HG02884 (cell line): Measurements from ENCODE around the gene CDK14.
A peak's percentile ranks its signal among the peaks of the same experiment; 100 is the strongest.

Experiments used
- ATAC-seq: cut with Tn5 transposase; IDR thresholded peaks from one replicate; pipeline ENCODE4 v1.9.1; 2021; ENCODE audit warnings: mild to moderate bottlenecking, moderate library complexity; ENCODE audit not compliant: unreplicated experiment

The CDK14 gene

DNA sequence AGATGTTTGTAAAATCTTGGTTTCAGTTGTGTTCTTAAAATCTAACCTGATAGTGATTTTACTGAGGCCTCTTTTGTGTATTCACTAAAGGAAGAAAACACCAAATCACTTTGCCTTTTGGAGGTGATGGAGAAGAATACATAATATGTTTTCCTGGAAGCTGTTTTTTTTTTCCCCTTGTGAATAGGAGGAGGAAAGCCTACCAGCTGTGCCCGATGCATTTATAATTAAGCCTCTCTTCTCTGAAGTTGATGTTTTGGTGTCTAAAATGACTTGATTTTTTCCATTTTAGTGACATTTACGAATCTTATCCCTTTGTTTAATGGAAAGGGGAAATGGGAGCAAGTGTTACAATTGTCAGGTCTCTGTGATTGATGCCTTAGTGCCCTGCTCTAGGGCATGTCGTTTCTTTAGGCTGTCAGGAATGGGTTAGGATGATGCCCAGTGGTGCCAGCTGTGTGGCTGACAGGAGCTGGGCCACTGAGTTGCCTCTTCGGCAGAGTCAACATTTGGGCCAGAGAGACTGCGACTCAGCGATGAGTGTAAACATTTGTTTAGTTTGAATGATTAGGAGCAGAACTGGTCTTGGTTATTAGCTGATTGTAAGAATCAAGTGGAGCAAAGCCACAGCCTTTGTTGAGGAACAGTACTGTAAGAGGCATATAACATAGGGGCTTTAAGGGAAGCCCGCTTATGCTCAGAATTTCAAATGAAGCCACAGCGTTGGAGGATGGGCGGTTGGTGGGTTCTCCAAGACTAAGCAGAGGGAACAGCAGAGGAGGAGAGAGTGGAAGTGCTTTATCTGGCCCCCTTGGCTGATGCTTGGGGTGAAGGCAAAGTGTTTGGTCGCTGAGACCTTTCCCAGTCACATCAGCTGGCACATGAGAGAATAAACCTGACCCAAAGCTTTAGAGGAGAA is 81.6 kb downstream of the CDK14 start:
- no peak for ATAC-seq

DNA sequence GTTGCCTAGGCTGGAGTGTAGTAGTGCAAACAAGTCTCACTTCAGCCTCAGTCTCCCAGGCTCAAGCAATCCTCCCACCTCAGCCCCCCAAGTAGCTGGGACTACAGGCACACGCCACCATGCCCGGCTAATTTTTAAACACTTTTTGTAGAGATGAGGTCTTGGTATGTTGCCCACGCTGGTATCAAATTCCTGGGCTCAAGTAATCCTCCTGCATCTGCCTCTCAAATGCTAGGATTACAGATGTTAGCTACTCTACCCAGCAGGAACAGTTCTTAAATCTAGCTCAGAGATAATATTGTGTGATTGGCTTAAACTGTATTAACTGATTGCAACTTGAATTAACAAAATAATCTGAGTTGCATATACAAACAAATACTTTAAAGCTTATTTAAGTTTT is 82.9 kb downstream of the CDK14 start:
- ATAC-seq, result no peak

DNA sequence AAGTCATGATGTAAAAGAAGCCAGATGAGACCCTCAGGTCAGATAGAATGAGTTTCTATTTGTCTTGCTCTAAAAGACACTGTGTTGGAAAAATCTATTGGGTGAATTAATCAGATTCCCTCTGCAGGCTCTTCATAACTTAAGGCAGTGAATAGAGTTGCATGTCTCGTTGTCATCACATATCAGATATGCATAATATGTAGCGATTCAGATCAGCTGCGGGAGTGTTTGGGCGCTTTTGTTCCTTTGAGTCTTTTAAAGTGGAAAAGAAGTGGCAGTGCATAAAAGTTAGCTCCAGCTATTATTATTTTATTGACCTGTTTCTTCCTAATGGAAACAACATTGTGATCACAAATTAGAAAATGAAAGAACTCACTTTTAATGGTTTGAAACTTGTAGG is 84.4 kb downstream of the CDK14 start:
- ATAC-seq, result no peak

DNA sequence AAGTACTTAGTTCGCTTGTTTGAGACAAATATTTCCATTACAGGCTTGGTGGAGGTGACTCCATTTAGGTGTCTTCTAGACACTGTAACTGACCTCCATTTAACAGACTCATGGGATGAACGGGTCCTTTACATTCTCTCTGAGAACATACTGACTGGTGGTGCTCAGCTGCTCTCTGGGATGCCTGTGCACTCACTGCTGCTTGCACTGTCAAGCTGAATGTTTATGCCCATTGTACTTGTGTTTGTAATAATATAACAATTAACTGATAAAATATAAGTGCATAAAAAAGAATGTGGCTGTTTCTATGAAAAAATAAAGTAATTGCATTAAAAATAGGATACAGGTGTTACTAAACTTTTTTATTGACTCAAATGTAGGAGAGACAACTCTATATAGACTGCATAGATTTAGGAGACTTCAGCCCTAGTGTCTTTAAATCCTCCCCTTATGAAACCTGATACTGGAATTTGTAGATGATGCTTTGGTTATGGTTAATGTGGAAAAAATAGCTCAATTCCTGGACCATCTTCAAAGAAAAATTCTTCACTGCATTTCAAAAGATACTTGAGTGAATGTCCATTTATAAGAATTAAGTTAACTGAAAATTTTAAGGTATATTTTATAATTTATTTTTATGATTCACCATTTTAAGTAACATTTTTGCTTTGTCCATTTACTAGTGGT is 85.4 kb downstream of the CDK14 start:
- ATAC-seq, result no peak

DNA sequence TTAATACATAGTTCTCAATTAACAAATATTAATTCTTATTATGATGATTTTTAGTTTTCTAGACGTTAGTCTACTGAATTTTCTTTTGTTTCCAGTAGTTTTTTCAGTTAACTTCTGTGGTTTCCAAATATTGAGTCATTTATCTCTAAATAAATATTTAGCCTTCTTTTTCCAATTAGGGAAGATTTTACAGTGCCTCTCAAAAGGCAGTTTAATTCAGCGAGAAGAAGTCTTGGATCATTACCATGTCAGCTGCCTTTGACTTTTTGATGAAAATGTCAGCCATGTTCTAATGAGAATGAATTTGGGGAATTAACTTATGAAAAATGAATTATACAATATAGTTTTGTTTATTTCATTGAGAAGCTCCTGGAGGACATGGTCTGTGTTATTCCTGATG is 90.0 kb downstream of the CDK14 start:
- ATAC-seq, result no peak

DNA sequence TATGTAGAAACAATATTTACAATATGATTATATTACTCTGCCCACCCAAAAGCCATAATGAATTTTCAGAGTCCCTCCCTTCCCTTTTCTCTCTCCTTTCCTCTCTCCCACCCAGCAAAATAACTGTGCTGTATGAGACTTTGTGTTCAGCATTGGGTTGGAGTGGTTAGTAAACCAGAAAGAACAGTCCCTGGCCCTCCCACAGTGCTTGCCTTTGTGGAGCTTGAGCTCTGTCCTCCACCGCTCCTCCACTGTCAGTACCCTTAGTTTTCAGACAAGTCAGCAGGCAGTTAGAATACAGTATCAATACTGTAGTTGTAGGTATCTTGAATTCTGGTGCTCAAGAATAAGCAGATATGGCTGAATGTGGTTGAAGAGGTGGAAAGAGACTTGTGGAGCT is 92.7 kb downstream of the CDK14 start:
- ATAC-seq, result no peak

DNA sequence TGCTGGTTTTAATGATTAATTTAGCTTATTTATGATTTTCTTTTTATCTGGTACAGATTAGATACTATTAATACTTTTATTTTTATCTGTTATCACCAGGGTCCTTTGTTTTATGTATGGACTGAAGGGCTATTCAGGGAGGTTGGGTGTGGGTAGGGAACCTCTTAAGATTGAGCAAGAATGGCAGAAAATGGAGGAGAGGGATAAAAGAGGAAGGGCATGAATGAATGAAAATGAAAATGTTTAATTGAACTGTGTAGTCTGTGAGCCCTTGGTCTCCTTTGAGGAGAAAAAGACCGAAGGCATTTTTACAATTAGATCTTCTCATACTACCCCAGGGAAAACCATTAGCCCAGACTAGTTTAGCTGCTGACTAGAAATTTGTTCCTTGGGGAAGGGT is 93.1 kb downstream of the CDK14 start:
- ATAC-seq, result no peak

DNA sequence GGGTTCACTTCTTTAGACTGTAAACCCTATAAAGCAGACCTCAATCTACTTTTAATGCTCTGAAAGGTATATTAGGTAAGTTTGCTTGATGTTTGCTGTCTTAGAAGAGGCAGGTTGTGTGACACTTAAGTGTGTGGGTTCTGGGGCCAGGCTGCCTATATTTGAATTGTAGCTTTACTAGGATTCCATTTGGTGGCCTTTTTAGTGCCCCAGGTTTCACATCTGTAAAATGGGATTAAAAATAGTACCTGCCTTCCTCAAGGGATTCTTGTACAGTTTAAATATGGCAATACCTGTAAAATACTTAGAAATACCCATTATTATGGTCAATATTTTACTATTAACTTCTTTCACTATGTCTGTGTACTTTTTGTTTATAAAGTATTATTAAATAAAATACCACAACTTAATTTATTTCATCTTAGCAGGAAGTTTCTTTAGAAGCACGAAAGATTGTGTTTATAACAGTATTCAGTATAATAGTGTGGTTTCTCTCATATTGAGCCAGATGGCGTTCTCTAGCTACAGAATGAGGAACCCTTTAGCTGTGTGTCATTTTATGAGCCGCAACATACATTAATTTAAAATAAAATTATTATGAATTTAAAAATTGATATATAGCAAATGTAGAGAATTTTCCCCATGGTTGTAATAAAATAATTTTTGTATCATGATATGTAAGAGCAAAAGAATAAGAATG is 94.2 kb downstream of the CDK14 start:
- ATAC-seq, result peak; percentile 68

DNA sequence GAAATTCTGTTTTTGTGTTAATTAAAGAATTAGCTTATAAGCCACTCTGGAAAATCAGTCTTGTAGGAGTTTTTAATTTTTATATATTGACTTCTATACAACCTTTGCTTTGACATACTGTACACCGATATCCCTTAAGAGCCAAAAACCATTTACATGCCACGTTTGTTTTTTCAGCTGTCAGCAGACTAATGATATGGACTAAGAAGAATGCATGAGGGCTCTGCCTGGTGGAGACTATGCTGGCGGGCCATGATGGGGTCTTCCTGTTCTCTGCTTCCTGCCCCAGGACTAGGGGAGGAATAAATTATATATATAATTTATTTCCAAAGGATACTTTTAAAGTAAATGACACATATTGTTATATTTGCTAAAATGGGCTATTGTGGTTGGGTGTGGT is 96.3 kb downstream of the CDK14 start:
- no peak for ATAC-seq

DNA sequence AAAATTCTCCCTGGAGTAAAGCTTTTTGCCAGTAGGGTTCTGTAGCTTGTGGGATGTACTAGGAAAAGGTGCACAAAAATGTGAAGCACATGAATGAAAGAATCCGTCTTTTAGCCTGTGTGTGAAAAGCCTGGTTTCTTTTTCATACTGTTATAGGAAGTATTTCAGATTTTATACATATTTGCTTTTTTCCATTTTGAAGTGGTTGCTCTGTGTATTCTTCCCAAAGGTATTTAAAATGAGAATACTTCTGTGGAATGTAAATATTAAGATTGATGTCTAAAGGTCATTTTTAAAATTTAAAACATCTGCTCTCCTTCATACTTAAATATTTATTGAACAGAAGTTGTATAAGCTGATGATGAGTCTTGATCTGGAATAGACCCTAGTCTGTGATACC is 96.8 kb downstream of the CDK14 start:
- no peak for ATAC-seq

DNA sequence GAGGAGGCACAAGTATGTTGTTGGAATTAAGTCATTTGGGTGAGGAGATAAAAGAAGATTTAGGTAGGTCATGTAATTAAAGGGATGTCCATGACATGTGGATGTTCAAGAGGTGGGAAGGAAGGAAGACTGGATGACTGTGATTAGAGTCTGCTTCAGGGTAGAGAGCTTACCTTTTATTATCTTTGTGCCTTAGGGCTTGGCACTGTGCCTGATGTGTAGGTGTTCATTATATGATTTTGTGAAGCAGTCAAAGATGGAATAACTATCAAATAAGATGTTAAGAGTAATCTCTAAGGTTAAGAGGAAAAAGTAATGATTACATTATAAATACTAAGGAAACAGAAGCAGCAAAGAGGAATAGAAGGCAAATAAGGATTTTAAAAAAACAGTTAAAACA is 97.8 kb downstream of the CDK14 start:
- ATAC-seq, result no peak

DNA sequence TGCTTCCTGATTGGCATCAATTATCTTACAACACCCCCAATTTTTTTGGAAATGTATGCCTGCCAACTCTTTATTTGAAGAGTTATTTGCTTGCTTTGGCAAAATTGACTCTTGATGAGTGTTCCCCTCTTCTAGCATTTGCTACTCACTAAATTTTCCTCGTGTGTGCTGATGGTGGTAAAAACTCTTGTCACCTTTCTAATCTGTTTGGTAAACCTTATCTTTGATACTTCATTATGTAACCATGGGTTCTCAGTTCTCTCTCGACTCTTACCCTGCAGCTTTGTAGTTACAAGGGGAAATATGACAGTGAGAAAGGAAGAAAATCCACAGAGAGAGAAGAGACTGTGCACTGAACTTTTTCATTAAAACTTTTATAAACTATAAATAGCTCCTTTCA is 102.5 kb downstream of the CDK14 start:
- no peak for ATAC-seq

DNA sequence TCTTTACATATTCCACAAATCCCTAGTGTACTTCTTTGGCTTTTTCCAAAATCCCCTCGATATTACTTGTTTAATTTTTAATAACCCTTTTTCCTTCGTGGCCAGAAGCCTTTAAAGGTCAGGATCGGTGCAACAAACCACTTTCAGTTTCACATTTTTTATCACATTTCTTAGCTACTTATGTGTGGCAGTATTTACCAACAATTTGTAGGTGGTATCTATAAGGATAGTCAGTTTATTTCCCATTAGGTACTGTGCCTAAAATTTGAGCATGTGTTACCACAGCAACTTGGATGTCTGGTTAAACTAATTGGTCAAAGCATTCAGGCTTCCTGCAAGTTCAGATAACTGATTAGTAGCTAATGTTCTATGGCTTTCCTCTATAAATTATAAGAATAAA is 104.9 kb downstream of the CDK14 start:
- no peak for ATAC-seq

DNA sequence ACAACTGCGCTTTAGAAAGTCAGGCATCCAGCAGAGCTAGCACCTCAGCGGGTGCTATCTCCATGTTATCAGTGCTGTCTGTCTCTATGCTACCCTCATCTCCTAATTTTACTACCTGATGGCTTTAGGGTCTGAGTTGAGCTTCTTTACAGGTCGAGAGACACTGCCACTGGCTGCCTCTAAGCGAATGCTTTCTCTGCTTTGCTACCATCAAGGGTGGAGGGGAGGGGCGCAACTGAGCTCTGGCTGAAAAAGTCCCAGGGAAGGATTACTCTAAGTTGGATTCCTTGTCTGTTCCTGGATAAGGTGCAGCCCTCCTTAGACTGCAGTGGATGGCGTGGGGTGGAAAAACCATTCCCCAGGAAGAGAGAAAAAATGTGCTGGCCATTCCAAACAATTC is 105.7 kb downstream of the CDK14 start:
- ATAC-seq, result no peak

DNA sequence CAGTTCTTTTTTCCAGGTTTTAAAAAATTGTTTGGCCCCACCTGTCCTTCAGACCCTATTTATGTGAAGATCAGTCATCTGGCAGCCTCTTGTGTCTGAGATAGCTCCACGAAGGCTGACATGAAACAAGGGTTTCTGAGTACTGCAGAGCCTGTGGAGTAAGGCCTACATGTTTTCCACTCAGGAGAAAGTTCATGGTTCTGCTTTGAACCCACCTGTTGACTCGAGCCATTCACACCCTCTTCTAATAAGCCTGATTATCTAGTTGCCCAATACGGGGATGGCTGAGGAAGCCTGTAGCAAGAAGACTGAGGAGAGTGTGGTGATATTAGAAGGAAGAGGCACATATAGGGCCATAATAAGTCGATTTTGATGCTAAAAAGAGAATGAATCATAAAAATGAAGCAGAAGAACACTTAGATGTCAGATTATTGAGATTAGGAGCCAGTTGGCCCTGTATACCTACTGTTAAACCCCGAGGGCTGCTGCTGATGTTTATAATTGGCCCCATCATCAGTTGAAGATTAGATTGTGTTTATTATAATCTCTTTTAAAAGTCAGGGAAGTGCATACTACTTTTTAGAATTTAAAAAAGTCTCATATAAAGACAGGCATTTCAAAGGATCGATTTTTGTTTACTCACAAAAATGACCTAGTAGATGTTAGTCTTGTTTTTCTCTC is 109.4 kb downstream of the CDK14 start:
- ATAC-seq, result no peak

DNA sequence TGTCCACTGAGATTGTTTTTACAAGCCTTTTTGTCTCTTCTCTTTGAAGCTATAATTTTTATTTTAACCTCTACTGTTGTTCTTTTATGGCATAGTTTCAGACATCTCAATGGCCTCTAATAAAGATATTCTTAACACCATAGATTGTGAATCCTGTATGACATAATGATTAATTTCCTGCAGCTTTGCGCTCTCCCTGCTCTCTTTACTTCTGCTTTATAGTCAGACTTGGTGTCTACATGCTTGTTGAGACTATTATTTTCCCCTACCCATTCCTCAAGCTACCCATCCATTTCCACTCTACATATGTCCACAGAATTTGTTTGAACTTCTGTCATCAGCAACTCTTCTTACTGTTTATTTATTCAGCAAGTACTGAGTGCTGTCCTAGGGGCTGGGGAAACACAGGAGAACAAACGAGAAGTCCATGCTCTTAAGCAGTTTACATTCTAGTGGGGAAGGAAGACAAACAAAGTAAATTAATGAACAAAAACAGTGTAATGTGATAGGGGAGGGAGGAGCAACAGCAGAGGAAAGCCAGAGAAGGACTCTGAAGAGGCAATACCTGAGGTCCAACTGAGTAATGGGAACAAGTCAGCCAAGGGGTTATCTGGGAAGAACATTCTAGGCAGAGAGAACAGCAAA is 110.1 kb downstream of the CDK14 start:
- ATAC-seq, result no peak

DNA sequence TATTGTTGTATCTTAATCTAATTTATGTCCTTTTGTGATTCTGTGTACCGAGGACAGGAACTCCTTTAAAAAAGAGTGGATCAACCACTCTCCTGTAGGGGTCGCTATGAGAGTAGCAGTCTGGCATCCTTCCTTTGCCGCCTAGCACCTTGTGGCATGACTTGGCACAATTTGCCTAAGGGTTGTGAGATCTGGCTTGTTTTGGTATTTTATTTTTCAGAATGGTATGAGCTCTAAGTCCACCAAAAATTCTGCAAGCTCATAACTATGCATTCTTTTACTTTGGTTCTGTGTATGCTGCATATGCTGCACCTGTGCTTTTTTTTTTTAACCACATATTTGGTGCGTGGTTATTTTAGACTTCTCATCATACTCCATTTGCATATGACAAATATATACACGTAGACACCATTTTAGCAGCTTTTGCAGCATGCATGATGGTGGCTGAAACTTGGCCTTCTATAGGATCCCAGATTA is 112.8 kb downstream of the CDK14 start:
- ATAC-seq, result peak; percentile 56

DNA sequence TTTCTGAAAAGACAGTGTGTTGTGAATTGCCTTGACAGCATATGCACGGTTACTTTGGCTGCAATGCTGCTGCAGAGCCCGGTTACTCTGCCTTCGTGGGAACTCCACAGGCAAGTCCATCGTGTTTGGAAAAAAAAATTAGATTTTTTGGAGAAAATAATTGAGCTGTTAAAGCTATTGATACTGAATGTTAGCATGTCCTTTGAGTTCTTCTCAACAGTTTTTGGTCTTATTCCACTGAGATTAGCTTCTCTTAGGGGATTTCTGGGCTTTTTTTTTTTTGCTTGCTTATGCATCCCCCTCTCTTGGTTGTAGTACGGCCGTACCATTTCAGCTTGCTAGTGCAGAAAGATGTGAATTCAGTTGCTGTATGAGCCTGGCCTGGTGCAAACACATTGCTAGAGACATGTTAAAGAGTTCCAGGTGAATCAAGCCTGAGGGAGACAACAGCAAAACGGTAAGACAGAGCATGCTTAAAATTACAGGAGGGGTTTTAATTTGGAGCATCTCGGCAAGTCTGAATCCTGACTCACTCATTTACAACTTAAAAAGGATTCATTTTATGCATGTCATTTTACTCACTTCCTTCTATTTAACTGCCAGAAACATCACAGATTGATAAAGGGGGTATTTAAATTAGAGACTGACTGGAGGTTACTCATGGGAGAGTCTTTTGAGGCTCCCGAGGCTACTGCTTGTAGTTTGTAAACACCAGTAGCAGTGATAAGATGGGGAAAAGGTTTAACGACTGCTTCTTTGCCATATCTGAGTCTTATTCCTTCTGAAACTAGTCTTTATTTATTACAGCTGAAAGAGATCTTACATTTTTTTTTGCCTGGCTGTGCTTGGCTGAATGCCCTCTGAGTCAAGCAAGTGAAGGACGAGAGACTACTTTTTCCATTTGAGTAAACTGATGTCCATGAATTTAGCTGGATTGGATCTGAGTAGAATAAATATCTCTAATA is 113.7 kb downstream of the CDK14 start:
- ATAC-seq, result peak; percentile 44

DNA sequence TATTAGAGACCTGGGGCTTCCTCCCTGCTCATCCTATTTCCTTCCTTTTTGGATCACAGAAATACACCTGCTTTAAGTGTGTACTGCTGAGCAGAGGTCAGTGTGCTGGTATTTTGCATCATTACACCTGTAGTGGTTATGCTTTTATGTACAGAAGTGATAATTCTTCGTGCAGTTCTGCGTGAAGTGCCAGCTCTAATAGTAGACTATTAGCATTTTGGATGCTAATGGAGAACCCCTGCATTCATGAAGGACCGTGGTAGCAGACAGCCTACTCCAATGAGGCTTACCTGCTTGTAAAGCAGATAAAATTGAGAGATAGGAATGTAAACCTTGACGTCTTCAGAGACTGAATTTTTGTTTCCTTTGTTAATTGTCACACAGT is 114.3 kb downstream of the CDK14 start:
- ATAC-seq, result peak; percentile 2
